NB4 (cell line): ENCODE measurements around the gene KCTD1.

Source experiments
- DNase-seq: peaks from one replicate; pipeline ENCODE4 v3.0.0; 2010; ENCODE audit warnings: low read depth
- H3K4me3 ChIP-seq: one replicate; pipeline ENCODE4 v1.5.1; 2011; ENCODE audit warnings: mild to moderate bottlenecking, low read depth, low read length, moderate library complexity
- CTCF ChIP-seq: IDR thresholded peaks from one replicate; pipeline ENCODE4 v1.5.1; 2012; ENCODE audit warnings: low read depth, low read length
- MAX ChIP-seq: IDR thresholded peaks from 2 replicates; pipeline ENCODE4 v1.6.1; 2011; ENCODE audit warnings: low read depth, low read length
- MYC ChIP-seq: IDR thresholded peaks from 2 replicates; pipeline ENCODE4 v1.6.1; 2011; ENCODE audit warnings: low read depth, low read length
- POLR2A ChIP-seq: IDR thresholded peaks from 2 replicates; pipeline ENCODE4 v1.6.1; 2011; ENCODE audit warnings: mild to moderate bottlenecking; ENCODE audit not compliant: insufficient read length; ENCODE audit errors: extremely low read depth

Gene KCTD1

GRCh38 chr18:26548415-26549262 lies at the start of gene KCTD1:
KCTD1 (minus strand) TSS chr18:26548553; CDS start chr18:26548536, 17 bp downstream.
- peak within 1 kb of the TSS; percentile 53 for H3K4me3 ChIP-seq
- TF ChIP-seq POLR2A, result no peak
- TF ChIP-seq MAX, result no peak
- no peak for TF ChIP-seq MYC
- TF ChIP-seq CTCF, result no peak
- peak; percentile 86 for DNase-seq

GRCh38 chr18:26593365-26594320 lies 45.3 kb upstream of the KCTD1 start:
- H3K4me3 ChIP-seq, result no peak overlapping the region
- DNase-seq, result peak; percentile 3
- TF ChIP-seq POLR2A, result no peak
- no peak for TF ChIP-seq MAX
- TF ChIP-seq MYC, result no peak
- TF ChIP-seq CTCF, result no peak

GRCh38 chr18:26584745-26585144 lies 36.4 kb upstream of the KCTD1 start:
- TF ChIP-seq MYC, result no peak
- TF ChIP-seq POLR2A, result no peak
- TF ChIP-seq CTCF, result no peak
- TF ChIP-seq MAX, result no peak
- no peak for DNase-seq
- no peak overlapping the region for H3K4me3 ChIP-seq

GRCh38 chr18:26579941-26580618 lies 31.7 kb upstream of the KCTD1 start:
- DNase-seq, result no peak
- H3K4me3 ChIP-seq, result no peak overlapping the region
- TF ChIP-seq MYC, result no peak
- TF ChIP-seq POLR2A, result no peak
- TF ChIP-seq CTCF, result no peak
- no peak for TF ChIP-seq MAX

GRCh38 chr18:26575865-26576217 lies 27.5 kb upstream of the KCTD1 start:
- DNase-seq, result no peak
- TF ChIP-seq MAX (no peak), CTCF (no peak), POLR2A (no peak), MYC (no peak)
- H3K4me3 ChIP-seq, result no peak overlapping the region
